NB4 (cell line): ENCODE measurements around the gene GRK6.

ENCODE experiments used
- DNase-seq: peaks from one replicate; pipeline ENCODE4 v3.0.0; 2010; ENCODE audit warnings: low read depth
- H3K4me3 ChIP-seq: one replicate; pipeline ENCODE4 v1.5.1; 2011; ENCODE audit warnings: mild to moderate bottlenecking, low read depth, low read length, moderate library complexity
- CTCF ChIP-seq: IDR thresholded peaks from one replicate; pipeline ENCODE4 v1.5.1; 2012; ENCODE audit warnings: low read depth, low read length
- MAX ChIP-seq: IDR thresholded peaks from 2 replicates; pipeline ENCODE4 v1.6.1; 2011; ENCODE audit warnings: low read depth, low read length
- MYC ChIP-seq: IDR thresholded peaks from 2 replicates; pipeline ENCODE4 v1.6.1; 2011; ENCODE audit warnings: low read depth, low read length
- POLR2A ChIP-seq: IDR thresholded peaks from 2 replicates; pipeline ENCODE4 v1.6.1; 2011; ENCODE audit warnings: mild to moderate bottlenecking; ENCODE audit not compliant: insufficient read length; ENCODE audit errors: extremely low read depth

GRK6 gene

GRCh38 chr5:177383181-177383580 lies 43.3 kb upstream of the GRK6 start:
- TF ChIP-seq POLR2A, result no peak
- no peak for TF ChIP-seq MAX
- TF ChIP-seq CTCF, result no peak
- TF ChIP-seq MYC, result no peak
- no peak overlapping the region for H3K4me3 ChIP-seq
- DNase-seq, result no peak

- DNase-seq, result no peak
- no peak within 1 kb of the TSS for H3K4me3 ChIP-seq
- TF ChIP-seq MYC (no peak), MAX (no peak), POLR2A (no peak), CTCF (no peak)
Observed at GRCh38 chr5:177384134-177384533, 42.3 kb upstream of the GRK6 start, which contains the start of gene SLC34A1. Gene SLC34A1, plus strand, starts transcription at chr5:177384434. Its CDS starts 1,308 bp downstream, at chr5:177385742.

- no peak for DNase-seq
- no peak overlapping the region for H3K4me3 ChIP-seq
- TF ChIP-seq POLR2A (no peak), CTCF (no peak), MYC (no peak), MAX (no peak)
Observed at GRCh38 chr5:177385720-177386119, 40.8 kb upstream of the GRK6 start.

- TF ChIP-seq MYC (no peak), POLR2A (no peak), CTCF (no peak), MAX (no peak)
Observed at GRCh38 chr5:177386542-177386941, 39.9 kb upstream of the GRK6 start.

GRCh38 chr5:177387405-177387804 lies 39.1 kb upstream of the GRK6 start:
- no peak for DNase-seq
- H3K4me3 ChIP-seq, result no peak overlapping the region
- TF ChIP-seq CTCF, result no peak
- TF ChIP-seq MYC, result no peak
- no peak for TF ChIP-seq POLR2A
- no peak for TF ChIP-seq MAX

More at GRCh38 chr5:177386542-177386941, 39.9 kb upstream of the GRK6 start:
- H3K4me3 ChIP-seq, result no peak overlapping the region
- DNase-seq, result no peak

- H3K4me3 ChIP-seq, result no peak overlapping the region
- no peak for DNase-seq
- TF ChIP-seq POLR2A (no peak), MYC (no peak)
Observed at GRCh38 chr5:177388521-177389052, 37.9 kb upstream of the GRK6 start.
